Loucy (cell line): Measurements from ENCODE around the gene PDE4D.

ENCODE experiments used
- CTCF ChIP-seq: fragments of 200-600 bp; sonication (generic); conservative IDR thresholded peaks from 2 replicates; pipeline ENCODE4 v1.5.1; 2014; ENCODE audit warnings: mild to moderate bottlenecking, antibody characterized with exemption, low read length
- EZH2phosphoT487 ChIP-seq: fragments of 200-600 bp; IDR thresholded peaks from 2 replicates; pipeline ENCODE4 v1.6.1; 2018; ENCODE audit warnings: antibody characterized with exemption, mild to moderate bottlenecking, moderate library complexity, borderline replicate concordance

DNA sequence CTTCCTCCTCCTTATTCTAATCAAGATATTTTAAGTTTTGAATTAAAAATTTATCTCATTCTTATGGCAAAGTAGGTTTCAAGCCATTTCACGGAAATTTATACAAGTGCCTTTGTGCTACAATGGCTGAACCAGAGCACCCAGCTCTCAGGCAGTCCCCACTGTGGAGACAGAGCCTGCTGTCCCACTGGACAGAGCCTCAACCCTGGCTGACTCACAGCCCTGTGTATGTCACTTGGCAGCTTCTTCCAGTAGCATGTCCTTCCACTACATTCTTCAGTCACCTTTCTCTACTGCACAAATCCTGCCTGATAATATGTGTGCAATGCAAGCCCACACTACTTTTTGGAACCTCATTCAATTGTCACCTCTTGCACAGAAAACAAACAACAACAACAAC, 253.1 kb downstream of the PDE4D start:
- TF ChIP-seq CTCF: no peak
- TF ChIP-seq EZH2phosphoT487: no peak
